ENCODE results near the gene CELF4.

DNA sequence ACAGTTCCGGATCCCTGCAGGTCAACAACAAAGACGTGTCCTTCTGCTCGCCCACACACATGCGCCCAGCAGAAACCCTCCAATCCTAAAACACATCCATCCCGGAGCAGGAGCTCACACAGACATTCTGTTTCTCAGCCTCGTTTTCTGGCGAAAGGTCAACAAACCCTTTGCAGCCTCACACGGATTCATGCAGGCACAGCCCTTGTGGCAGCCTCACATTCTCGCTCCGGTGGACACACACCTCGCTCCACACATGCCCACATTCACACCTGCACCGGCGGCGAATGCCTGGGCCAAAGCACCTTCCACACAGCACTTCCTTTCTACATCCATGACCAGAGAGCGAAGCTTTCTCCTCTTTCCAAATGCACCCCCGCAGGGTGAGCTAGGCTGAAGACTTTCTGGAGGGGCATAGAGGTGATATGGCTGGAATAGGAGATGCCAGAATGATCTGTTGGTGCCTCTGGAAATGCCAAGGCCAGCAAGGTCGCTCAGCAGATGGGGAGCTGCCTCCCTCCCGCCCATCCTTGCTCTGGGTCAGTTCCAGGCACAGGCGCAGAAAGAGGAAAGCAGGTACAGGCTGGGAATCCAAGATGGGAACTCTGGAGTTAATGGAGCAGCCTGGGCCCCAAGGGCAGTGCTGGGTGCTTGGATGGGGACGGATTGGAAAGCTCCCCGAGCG lies 88.8 kb downstream of the CELF4 start:
- TF ChIP-seq CTCF (IDR thresholded peaks at IDR 0.05), result no peak
- no peak for TF ChIP-seq POLR2A (IDR thresholded peaks at IDR 0.05)

Data from lower leg skin (tissue), 3 donors.